B cell (primary cell): ENCODE data around the gene MRRF. TPM values are rescaled to one million over a fixed set of nuclear protein-coding genes. Genes with fewer than 3 reads are reported as not detected.

Source experiments
- ATAC-seq: fragments of 200-7000 bp; cut with Tn5 transposase; one replicate; pipeline ENCODE4 v1.10.0; 2021; ENCODE audit warnings: low read depth, mild to moderate bottlenecking, moderate number of reproducible peaks, moderate library complexity
- CTCF ChIA-PET: fragments of 350-600 bp; sonication (Branson Sonifier 250); formaldehyde crosslinking; loops from one replicate; lab custom pipeline; 2021; ENCODE audit warnings: antibody characterized with exemption, inconsistent platforms; lab: Charles Lee
- POLR2A ChIA-PET: fragments of 350-600 bp; sonication (Branson Sonifier 250); formaldehyde crosslinking; loops from one replicate; lab custom pipeline; 2021; ENCODE audit warnings: antibody characterized with exemption; lab: Charles Lee
- DNase-seq: peaks from one replicate; pipeline ENCODE4 v3.0.0; 2013
- H2AFZ ChIP-seq: 2 replicates; pipeline ENCODE4 v1.6.1; 2012; ENCODE audit warnings: mild to moderate bottlenecking, low read depth, low read length; ENCODE audit not compliant: insufficient read depth, poor library complexity, severe bottlenecking
- H3K27ac ChIP-seq, 2 donors: 1 replicate in 1 of 2; 2 replicates in 1 of 2; pipeline ENCODE4 v1.5.1; 2012 to 2013; ENCODE audit warnings: low read length in 2 of 2, mild to moderate bottlenecking in 2 of 2, moderate library complexity in 1 of 2
- H3K27me3 ChIP-seq, 4 experiments: fragments of 200-600 bp in 1 of 4; sonication (generic) in 1 of 4; replicated peaks in 1 of 4; 1 replicate in 2 of 4; 2 replicates in 2 of 4; pipeline versions ENCODE4 v1.6.1 to v1.7.0; 2013 to 2016; ENCODE audit warnings: low read length in 3 of 4, mild to moderate bottlenecking in 2 of 4, mixed read lengths in 1 of 4, moderate library complexity in 1 of 4; ENCODE audit not compliant: insufficient read depth in 4 of 4, control insufficient read depth in 3 of 4; ENCODE audit errors: control extremely low read depth in 1 of 4
- H3K36me3 ChIP-seq, 2 experiments: replicated peaks in 1 of 2; 1 replicate in 1 of 2; 2 replicates in 1 of 2; pipeline versions ENCODE4 v1.6.1 to v1.7.1; 2013; ENCODE audit warnings: low read length in 1 of 2; ENCODE audit not compliant: insufficient read depth in 2 of 2, control insufficient read depth in 1 of 2; ENCODE audit errors: control extremely low read depth in 1 of 2, extremely low read depth in 1 of 2
- H3K4me1 ChIP-seq, 2 donors: fragments of 200-600 bp in 1 of 2; sonication (generic) in 1 of 2; 1 replicate in 1 of 2; 2 replicates in 1 of 2; pipeline versions ENCODE4 v1.5.1 to v1.6.1; 2013 to 2017; ENCODE audit warnings: low read length in 2 of 2; ENCODE audit not compliant: control insufficient read depth in 2 of 2, insufficient read depth in 2 of 2
- H3K4me2 ChIP-seq: replicated peaks from 2 replicates; pipeline ENCODE3; 2012; ENCODE audit warnings: mild to moderate bottlenecking, low read depth, low read length; ENCODE audit not compliant: poor library complexity, severe bottlenecking
- H3K4me3 ChIP-seq, 5 experiments: fragments of 200-600 bp in 1 of 5; sonication (generic) in 1 of 5; 1 replicate in 3 of 5; 2 replicates in 2 of 5; pipeline versions ENCODE4 v1.5.1 to v1.7.0; 2011 to 2016; ENCODE audit warnings: low read length in 4 of 5, mild to moderate bottlenecking in 4 of 5, low read depth in 2 of 5, control low read depth in 1 of 5, moderate library complexity in 1 of 5; ENCODE audit not compliant: insufficient read depth in 1 of 5; ENCODE audit errors: control extremely low read depth in 1 of 5, extremely low read depth in 1 of 5
- H3K79me2 ChIP-seq: fragments of 200-600 bp; sonication (generic); one replicate; pipeline ENCODE4 v1.6.0; 2016; ENCODE audit warnings: low read length; ENCODE audit not compliant: control insufficient read depth, insufficient read depth
- H3K9ac ChIP-seq: fragments of 200-600 bp; sonication (generic); 2 replicates; pipeline ENCODE4 v1.6.1; 2017; ENCODE audit warnings: mild to moderate bottlenecking, low read length, moderate library complexity
- H3K9me3 ChIP-seq, 3 donors: one replicate each; pipeline versions ENCODE4 v1.6.1 to v1.7.1; 2013; ENCODE audit warnings: low read length in 2 of 3; ENCODE audit not compliant: control insufficient read depth in 2 of 3, insufficient read depth in 1 of 3; ENCODE audit errors: control extremely low read depth in 1 of 3
- H4K20me1 ChIP-seq: 2 replicates; pipeline ENCODE4 v1.6.0; 2012; ENCODE audit warnings: mild to moderate bottlenecking, low read length; ENCODE audit not compliant: insufficient read depth, control insufficient read depth, poor library complexity, severe bottlenecking
- H3K27ac Mint-ChIP-seq: one replicate; pipeline ENCODE4 v1.8.0; 2021; ENCODE audit warnings: mixed read lengths
- H3K27me3 Mint-ChIP-seq: one replicate; pipeline ENCODE4 v1.8.0; 2021; ENCODE audit warnings: mixed read lengths
- H3K4me1 Mint-ChIP-seq: one replicate; pipeline ENCODE4 v1.8.0; 2021; ENCODE audit warnings: mixed read lengths
- H3K4me3 Mint-ChIP-seq: one replicate; pipeline ENCODE4 v1.8.0; 2021; ENCODE audit warnings: mixed read lengths
- H3K9me3 Mint-ChIP-seq: one replicate; pipeline ENCODE4 v1.8.0; 2022; ENCODE audit warnings: mixed read lengths; ENCODE audit not compliant: insufficient read depth
- CTCF ChIP-seq: fragments of 200-600 bp; IDR thresholded peaks from one replicate; pipeline ENCODE4 v1.8.0; 2022; ENCODE audit warnings: antibody characterized with exemption, mild to moderate bottlenecking
- EZH2 ChIP-seq: IDR thresholded peaks from 2 replicates; pipeline ENCODE4 v1.6.1; 2012; ENCODE audit warnings: borderline replicate concordance, low read depth, mild to moderate bottlenecking, moderate library complexity, low read length; ENCODE audit not compliant: insufficient read depth, poor library complexity, severe bottlenecking
- WGBS: methylation state at CpG from one replicate; pipeline ENCODE4 v1.1.5; 2013; ENCODE audit warnings: missing lambda C conversion rate; ENCODE audit not compliant: insufficient coverage; 5-methylcytosine and 5-hydroxymethylcytosine counted together
- intact Hi-C: fragments of 100-400 bp; cut with micrococcal nuclease; formaldehyde crosslinking; loops from one replicate; pipeline ENCODE4 v1.10.0; 2022
- polyA plus RNA-seq: library from polyadenylated mRNA; depleted of rRNA; stranded (reverse); fragments of >200 nt; gene quantifications from 2 replicates; pipeline ENCODE4 v1.2.3, GENCODE V29; 2012
- total RNA-seq, 2 donors: library from RNA; stranded (reverse); fragments of 120-200 nt in 1 of 2; gene quantifications; 1 replicate in 1 of 2; 2 replicates in 1 of 2; pipeline versions ENCODE4 v1.2.3 to v1.2.4, GENCODE V29; 2013 to 2022

The MRRF gene
- total and polyA plus RNA-seq, 2 donors (not counting 1 experiment from before 2014, with no cell fraction given), result 38.6 to 44.9 TPM

DNA sequence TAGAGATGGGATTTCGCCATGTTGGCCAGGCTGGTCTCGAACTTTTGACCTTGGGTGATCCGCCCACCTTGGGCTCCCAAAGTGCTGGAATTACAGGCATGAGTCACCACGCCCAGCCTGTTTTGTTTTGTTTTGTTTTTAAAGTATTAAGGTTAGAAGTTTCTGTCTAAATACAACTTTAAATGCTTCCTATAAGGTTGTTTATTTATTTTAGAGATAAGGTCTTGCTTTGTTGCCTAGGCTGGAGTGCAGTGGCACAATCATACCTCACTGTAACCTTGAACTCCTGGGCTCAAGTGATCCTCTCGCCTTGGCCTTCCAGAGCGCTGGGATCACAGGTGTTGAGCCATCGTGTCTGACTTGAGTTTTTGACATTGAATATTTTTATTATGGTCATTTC, 11.4 kb downstream of the MRRF start:
- Histone ChIP-seq H3K27me3 (no peaks in the 10 kb centered on the region), H3K4me3 (no peak overlapping the region), H2AFZ (no peak overlapping the region), H3K4me1 (no peaks in the 10 kb centered on the region), H3K79me2 (peaks cover 83% of the 10 kb centered on the region), H3K4me2 (no peak overlapping the region), H3K9me3 (peaks cover 0 to 9% (median 9%) of the 10 kb centered on the region in 3 donors), H4K20me1 (peaks cover 19% of the 10 kb centered on the region), H3K36me3 (peaks cover 2 to 31% of the 10 kb centered on the region in 2 experiments), H3K27ac (no peak overlapping the region), H3K9ac (no peak overlapping the region)
- no peak overlapping the region for H3K4me3 Mint-ChIP-seq
- no peaks in the 10 kb centered on the region for H3K27me3 Mint-ChIP-seq
- peaks cover 11% of the 10 kb centered on the region for H3K4me1 Mint-ChIP-seq
- TF ChIP-seq CTCF (no peak), EZH2 (no peak)
- ATAC-seq, result no peak
- ChIA-PET CTCF (no interaction called here), POLR2A (no interaction called here)
- DNase-seq, result no peak
- intact Hi-C loops, result no loop called here
- WGBS, result 97% methylated on average over 3 of the region's 7 CpGs
- no peak overlapping the region for H3K27ac Mint-ChIP-seq
- H3K9me3 Mint-ChIP-seq, result peaks cover 2% of the 10 kb centered on the region

- POLR2A ChIA-PET, result no interaction called here
- 100% methylated on average over 6 of the region's 10 CpGs for WGBS
- H4K20me1 ChIP-seq, result peaks cover 16% of the 10 kb centered on the region
- H3K27ac Mint-ChIP-seq, result no peak overlapping the region
- H3K9ac ChIP-seq, result no peak overlapping the region
- no peaks in the 10 kb centered on the region for H3K27me3 ChIP-seq
- DNase-seq, result no peak
- H3K9me3 Mint-ChIP-seq, result peaks cover 2% of the 10 kb centered on the region
- no peak overlapping the region for H3K27ac ChIP-seq
- no peak overlapping the region for H3K4me3 ChIP-seq
- no peaks in the 10 kb centered on the region for H3K4me1 ChIP-seq
- no peak overlapping the region for H3K4me2 ChIP-seq
- H3K27me3 Mint-ChIP-seq, result no peaks in the 10 kb centered on the region
- intact Hi-C loops, result no loop called here
- H3K4me1 Mint-ChIP-seq, result peaks cover 11% of the 10 kb centered on the region
- H2AFZ ChIP-seq, result no peak overlapping the region
- CTCF ChIA-PET, result interaction anchor here (1.0 kb wide), 1 partner anchor 183 kb away, joined by 4 read pairs; no protein-coding TSS in a partner anchor
- ATAC-seq, result no peak
- no peak for TF ChIP-seq CTCF
- no peak for TF ChIP-seq EZH2
- H3K79me2 ChIP-seq, result peaks cover 76% of the 10 kb centered on the region
- H3K4me3 Mint-ChIP-seq, result no peak overlapping the region
- peaks cover 2 to 31% of the 10 kb centered on the region in 2 experiments for H3K36me3 ChIP-seq
- H3K9me3 ChIP-seq, result peaks cover 0 to 9% (median 9%) of the 10 kb centered on the region in 3 donors
Measured at GRCh38 chr9:122277285-122277897, 12.7 kb downstream of the MRRF start.
